ENCODE measurements around the gene MAMLD1. TPM values are rescaled to one million over a fixed set of nuclear protein-coding genes. Genes with fewer than 3 reads are reported as not detected.

The MAMLD1 gene
- total RNA-seq, 1 donor from 2014 or later, result 3.0 TPM

DNA sequence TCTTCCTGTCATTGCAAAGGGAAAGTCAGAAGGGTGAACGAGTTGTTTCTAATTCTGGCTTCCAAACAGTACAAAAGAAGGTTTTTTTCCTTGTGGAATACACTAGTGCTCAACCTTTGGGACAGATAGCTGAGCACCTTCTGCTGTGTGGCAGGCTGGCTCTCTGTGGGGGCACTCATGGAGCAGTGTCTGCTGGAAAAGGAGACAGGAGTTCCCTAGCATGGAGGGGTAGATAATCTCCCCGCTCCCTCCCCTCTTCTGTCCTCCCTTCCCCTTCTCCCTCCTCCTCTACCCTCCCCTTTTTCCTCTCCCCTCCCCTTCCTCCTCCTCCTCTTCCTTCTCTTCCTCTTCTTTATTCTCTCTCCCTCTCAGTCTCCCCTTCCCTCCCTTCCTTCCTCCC lies 142.9 kb downstream of the MAMLD1 start:
- intact Hi-C loops (cut with DNase I), result no loop called here
- no peaks in the 10 kb centered on the region for H3K9me3 ChIP-seq
- H3K36me3 ChIP-seq, result no peaks in the 10 kb centered on the region
- DNase-seq, result no peak
- H3K27ac ChIP-seq, result no peak overlapping the region
- ATAC-seq, result no peak
- H3K4me1 ChIP-seq, result peaks cover 30% of the 10 kb centered on the region
- no peak overlapping the region for H3K4me3 ChIP-seq
- TF ChIP-seq, protein P1, sequence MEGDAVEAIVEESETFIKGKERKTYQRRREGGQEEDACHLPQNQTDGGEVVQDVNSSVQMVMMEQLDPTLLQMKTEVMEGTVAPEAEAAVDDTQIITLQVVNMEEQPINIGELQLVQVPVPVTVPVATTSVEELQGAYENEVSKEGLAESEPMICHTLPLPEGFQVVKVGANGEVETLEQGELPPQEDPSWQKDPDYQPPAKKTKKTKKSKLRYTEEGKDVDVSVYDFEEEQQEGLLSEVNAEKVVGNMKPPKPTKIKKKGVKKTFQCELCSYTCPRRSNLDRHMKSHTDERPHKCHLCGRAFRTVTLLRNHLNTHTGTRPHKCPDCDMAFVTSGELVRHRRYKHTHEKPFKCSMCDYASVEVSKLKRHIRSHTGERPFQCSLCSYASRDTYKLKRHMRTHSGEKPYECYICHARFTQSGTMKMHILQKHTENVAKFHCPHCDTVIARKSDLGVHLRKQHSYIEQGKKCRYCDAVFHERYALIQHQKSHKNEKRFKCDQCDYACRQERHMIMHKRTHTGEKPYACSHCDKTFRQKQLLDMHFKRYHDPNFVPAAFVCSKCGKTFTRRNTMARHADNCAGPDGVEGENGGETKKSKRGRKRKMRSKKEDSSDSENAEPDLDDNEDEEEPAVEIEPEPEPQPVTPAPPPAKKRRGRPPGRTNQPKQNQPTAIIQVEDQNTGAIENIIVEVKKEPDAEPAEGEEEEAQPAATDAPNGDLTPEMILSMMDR (IDR thresholded peaks at IDR 0.05), result no peak
- no peaks in the 10 kb centered on the region for H3K27me3 ChIP-seq (ENCODE audit: low read depth)

DNA sequence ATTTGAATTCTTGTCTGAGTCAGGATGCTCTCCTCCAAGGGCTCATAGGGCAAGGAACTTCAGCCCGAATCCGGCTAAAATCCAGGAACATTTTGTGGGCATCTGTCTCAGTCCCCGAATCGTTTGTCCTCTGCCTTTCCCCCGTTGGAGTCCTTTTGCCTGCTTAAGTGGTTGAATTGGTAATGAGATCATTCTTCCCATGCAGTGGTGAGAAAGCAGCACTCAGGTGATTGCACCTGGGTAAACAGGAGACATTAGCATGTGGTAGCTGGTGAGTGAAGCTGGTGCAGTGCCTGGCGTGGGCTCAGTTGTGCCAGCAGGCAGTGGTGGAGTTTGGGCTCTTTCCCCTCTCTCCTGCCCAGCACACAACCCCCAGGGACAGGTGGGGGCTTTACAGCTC lies 143.4 kb downstream of the MAMLD1 start:
- H3K36me3 ChIP-seq, result no peaks in the 10 kb centered on the region
- no peak overlapping the region for H3K4me3 ChIP-seq
- intact Hi-C loops (cut with DNase I), result no loop called here
- peak overlapping the region; percentile 76 for H3K27ac ChIP-seq
- H3K4me1 ChIP-seq, result peaks cover 30% of the 10 kb centered on the region
- H3K27me3 ChIP-seq (ENCODE audit: low read depth), result no peaks in the 10 kb centered on the region
- H3K9me3 ChIP-seq, result no peaks in the 10 kb centered on the region
- TF ChIP-seq, protein P1 (IDR thresholded peaks at IDR 0.05), result no peak
- no peak for DNase-seq
- ATAC-seq, result no peak

DNA sequence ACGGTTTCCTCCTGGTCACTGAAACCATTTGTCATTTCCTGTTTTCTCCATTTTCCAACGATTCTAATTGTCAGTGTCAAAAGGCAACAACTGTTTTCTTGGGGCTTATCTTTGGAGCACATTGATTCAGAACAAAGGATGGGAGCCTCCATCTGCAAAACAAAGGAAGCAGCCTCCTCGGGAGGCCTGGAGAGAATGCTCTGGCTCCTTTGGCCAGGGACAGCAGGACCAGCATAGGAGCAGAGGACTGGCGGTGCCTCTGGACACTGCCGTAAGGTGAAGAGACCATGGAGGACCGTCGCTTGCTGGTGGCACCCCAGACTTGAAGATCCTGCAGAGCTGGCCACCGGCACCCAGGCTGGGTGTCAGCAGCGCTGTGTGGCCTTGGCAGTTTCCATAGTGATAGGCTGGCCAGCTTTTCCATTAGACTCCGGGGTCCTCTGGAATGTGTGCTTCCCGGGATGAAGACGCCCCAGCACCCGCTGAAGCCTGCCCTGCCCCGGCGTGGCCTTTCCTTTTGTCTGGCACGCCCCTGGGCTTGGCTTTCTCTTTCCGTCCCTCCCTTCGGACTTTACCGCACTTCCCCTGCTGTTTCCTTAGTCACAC lies 144.2 kb downstream of the MAMLD1 start:
- Histone ChIP-seq H3K27me3 (ENCODE audit: low read depth) (no peaks in the 10 kb centered on the region), H3K36me3 (no peaks in the 10 kb centered on the region), H3K9me3 (no peaks in the 10 kb centered on the region), H3K27ac (peak overlapping the region; percentile 76), H3K4me1 (peaks cover 30% of the 10 kb centered on the region), H3K4me3 (peak overlapping the region; percentile 19)
- peak in 1 of 2 donors; percentile 29 for ATAC-seq
- TF ChIP-seq, protein P1 (IDR thresholded peaks at IDR 0.05), result no peak
- intact Hi-C loops (cut with DNase I), result no loop called here
- DNase-seq, result peak; percentile 45

DNA sequence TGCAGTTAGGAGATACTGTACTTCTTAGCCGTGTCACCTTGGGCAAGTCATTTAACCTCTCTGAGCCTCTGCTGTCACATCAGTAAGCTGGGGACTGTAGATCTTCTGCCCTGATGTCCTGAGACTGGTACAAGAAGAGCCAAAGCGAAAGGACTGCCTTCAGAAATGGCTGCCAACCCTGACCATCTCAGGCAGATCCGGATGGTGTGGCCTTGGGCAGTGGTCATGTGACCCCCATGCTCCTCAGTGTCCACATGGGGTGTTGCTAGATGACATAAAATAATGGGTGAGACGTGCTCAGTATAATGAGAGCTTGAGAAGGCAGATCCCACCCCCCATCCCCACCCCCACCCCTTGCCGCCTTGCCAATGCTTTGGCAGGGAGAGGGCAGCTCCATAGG lies 144.9 kb downstream of the MAMLD1 start:
- intact Hi-C loops (cut with DNase I), result no loop called here
- ATAC-seq, result peak; percentile 10 to 30
- Histone ChIP-seq H3K9me3 (no peaks in the 10 kb centered on the region), H3K36me3 (no peaks in the 10 kb centered on the region), H3K27me3 (ENCODE audit: low read depth) (no peaks in the 10 kb centered on the region), H3K27ac (peak overlapping the region; percentile 76), H3K4me1 (peaks cover 30% of the 10 kb centered on the region), H3K4me3 (peak overlapping the region; percentile 19)
- TF ChIP-seq, protein P1 (IDR thresholded peaks at IDR 0.05), result no peak
- DNase-seq, result no peak

DNA sequence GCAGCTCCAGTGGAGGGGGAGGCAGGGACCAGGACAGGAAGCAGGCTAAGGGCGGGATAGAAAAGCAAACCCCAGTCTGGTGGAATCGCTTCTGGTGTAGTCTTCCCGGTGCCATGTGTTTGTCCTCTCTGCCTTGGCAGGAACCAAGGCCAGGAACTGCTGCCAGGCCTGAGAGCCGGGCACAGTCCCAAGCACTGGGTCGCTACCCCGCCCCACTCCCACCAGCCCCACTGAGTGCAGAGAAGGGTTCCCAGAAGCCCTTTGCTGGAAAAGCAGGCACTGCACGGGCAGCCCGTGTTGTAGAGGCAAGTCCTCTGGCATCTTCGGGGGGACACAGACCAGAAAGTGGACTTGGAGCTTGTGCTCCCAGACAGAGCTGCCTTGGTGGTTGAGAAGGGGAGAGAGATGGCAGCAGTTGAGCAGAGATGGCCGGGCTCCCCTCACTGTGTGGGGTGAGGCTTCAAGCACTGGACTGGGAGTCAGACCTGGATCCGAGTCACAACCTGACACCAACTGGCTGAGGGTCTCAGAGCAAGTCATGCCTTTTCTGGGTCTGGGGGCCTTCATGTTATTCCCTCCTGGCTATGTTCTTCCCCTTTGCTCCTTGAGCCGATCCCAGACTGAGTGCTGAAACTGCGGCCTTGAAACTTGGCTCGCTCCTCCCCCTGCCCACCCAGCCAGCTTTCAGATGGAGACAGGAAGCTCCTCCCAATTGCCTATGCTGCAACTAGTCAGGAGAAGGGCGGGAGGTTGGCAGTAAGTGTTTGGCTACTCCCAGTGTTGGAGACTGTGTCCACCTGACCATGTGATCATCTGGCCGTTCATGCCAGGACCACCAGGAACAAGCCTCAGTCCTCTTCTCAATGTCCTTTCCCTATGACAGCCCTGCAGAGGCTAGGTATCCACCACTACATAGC lies 145.6 kb downstream of the MAMLD1 start:
- H3K9me3 ChIP-seq, result no peaks in the 10 kb centered on the region
- H3K4me1 ChIP-seq, result peaks cover 25% of the 10 kb centered on the region
- TF ChIP-seq, protein P1 (IDR thresholded peaks at IDR 0.05), result no peak
- peak overlapping the region; percentile 14 for H3K4me3 ChIP-seq
- H3K27ac ChIP-seq, result peak overlapping the region; percentile 76
- peak; percentile 52 for DNase-seq
- H3K27me3 ChIP-seq (ENCODE audit: low read depth), result no peaks in the 10 kb centered on the region
- H3K36me3 ChIP-seq, result no peaks in the 10 kb centered on the region
- ATAC-seq, result peak; percentile 65 to 74
- intact Hi-C loops (cut with DNase I), result no loop called here

All from lower lobe of right lung (tissue), 2 donors.